ENCODE results near the gene RAB11A. TPM values are rescaled to one million over a fixed set of nuclear protein-coding genes. Genes with fewer than 3 reads are reported as not detected.

RAB11A gene
- total and polyA plus RNA-seq, 2 experiments from 2014 or later, result 248 to 306 TPM

DNA sequence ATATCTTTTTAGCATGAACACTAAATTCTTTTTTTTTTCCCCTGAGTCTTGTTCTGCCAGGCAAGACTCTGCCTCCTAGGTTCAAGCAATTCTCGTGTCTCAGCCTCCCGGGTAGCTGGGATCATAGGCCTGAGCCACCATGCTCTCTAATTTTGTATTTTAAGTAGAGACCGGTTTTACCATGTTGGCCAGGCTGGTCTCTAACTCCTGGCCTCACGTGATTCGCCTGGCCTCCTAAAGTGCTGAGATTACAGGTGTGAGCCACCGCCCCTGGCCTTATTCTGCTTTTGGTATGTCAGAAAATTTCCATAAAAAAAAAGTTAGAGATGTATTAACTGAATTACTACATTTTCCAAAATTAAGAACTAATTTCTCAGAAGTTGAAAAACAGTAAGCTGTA is 14.3 kb downstream of the RAB11A start:
- H3K27me3 ChIP-seq, result no peaks in the 10 kb centered on the region
- H2AFZ ChIP-seq, result no peak overlapping the region
- H3K9me3 ChIP-seq (ENCODE audit: low read depth), result no peaks in the 10 kb centered on the region
- no peaks in the 10 kb centered on the region for H3K4me1 ChIP-seq (ENCODE audit: insufficient read depth)
- WGBS (ENCODE audit: low lambda C conversion rate, missing lambda C conversion rate), result 92% methylated on average over 6 of the region's 6 CpGs
- peaks cover 13% of the 10 kb centered on the region for H4K20me1 ChIP-seq (ENCODE audit: insufficient read depth, poor library complexity, severe bottlenecking)
- H3K4me2 ChIP-seq, result no peak overlapping the region
- DNase-seq (ENCODE audit: low spot score), result no peak
- no peaks in the 10 kb centered on the region for H3K9me2 ChIP-seq (replicated peaks; ENCODE audit: insufficient read depth)
- TF ChIP-seq, protein P1, sequence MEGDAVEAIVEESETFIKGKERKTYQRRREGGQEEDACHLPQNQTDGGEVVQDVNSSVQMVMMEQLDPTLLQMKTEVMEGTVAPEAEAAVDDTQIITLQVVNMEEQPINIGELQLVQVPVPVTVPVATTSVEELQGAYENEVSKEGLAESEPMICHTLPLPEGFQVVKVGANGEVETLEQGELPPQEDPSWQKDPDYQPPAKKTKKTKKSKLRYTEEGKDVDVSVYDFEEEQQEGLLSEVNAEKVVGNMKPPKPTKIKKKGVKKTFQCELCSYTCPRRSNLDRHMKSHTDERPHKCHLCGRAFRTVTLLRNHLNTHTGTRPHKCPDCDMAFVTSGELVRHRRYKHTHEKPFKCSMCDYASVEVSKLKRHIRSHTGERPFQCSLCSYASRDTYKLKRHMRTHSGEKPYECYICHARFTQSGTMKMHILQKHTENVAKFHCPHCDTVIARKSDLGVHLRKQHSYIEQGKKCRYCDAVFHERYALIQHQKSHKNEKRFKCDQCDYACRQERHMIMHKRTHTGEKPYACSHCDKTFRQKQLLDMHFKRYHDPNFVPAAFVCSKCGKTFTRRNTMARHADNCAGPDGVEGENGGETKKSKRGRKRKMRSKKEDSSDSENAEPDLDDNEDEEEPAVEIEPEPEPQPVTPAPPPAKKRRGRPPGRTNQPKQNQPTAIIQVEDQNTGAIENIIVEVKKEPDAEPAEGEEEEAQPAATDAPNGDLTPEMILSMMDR (IDR thresholded peaks at IDR 0.05; ENCODE audit: poor library complexity), result no peak
- TF ChIP-seq EZH2 (IDR thresholded peaks at IDR 0.05; ENCODE audit: borderline replicate concordance) (no peak), EZH2phosphoT487 (IDR thresholded peaks at IDR 0.05; ENCODE audit: low read depth, severe bottlenecking, unreplicated experiment) (no peak)
- H3K4me3 ChIP-seq, result no peak overlapping the region
- H3K36me3 ChIP-seq (replicated peaks; ENCODE audit: insufficient read depth, low read depth), result peaks cover 5% of the 10 kb centered on the region
- H3K27ac ChIP-seq, result no peak overlapping the region
- peaks cover 71% of the 10 kb centered on the region for H3K79me2 ChIP-seq

- Histone ChIP-seq H4K20me1 (ENCODE audit: insufficient read depth, poor library complexity, severe bottlenecking) (peaks cover 14% of the 10 kb centered on the region), H3K79me2 (peaks cover 71% of the 10 kb centered on the region), H3K4me3 (no peak overlapping the region), H2AFZ (no peak overlapping the region), H3K36me3 (replicated peaks; ENCODE audit: insufficient read depth, low read depth) (peaks cover 9% of the 10 kb centered on the region), H3K4me2 (no peak overlapping the region), H3K27me3 (no peaks in the 10 kb centered on the region), H3K9me3 (ENCODE audit: low read depth) (no peaks in the 10 kb centered on the region), H3K27ac (no peak overlapping the region), H3K9me2 (replicated peaks; ENCODE audit: insufficient read depth) (no peaks in the 10 kb centered on the region), H3K4me1 (ENCODE audit: insufficient read depth) (no peaks in the 10 kb centered on the region)
- no peak for DNase-seq (ENCODE audit: low spot score)
- TF ChIP-seq EZH2 (IDR thresholded peaks at IDR 0.05; ENCODE audit: borderline replicate concordance) (no peak), EZH2phosphoT487 (IDR thresholded peaks at IDR 0.05; ENCODE audit: low read depth, severe bottlenecking, unreplicated experiment) (no peak)
- TF ChIP-seq, protein P1 (IDR thresholded peaks at IDR 0.05; ENCODE audit: poor library complexity), result no peak
Measured at GRCh38 chr15:65884511-65884910, 15.2 kb downstream of the RAB11A start.

DNA sequence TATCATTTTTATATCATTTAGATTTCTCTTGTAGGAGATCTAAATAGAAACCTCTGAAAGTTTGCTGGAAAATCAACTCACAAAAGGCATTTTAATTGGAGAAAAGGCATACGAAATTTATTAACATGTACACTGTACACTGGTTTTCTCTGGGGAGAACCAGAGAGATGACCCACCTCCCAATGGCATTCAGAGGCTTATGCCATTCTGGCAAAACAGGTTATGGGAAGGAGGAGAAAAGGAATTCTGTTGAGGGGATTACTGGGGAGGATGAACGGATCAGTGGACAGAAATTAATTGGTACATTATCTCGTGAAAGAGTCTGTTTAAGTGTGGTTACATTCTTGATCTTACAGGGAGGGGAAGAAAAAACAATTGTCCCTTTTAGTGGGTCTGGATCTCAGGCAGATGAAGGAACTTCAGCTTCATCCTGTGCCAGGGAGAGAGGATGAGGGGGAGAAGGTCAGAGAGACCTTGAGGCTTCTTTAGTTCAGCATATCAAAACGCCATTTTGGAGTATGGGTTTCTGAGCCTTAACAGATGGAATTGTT is 16.5 kb downstream of the RAB11A start:
- TF ChIP-seq EZH2 (IDR thresholded peaks at IDR 0.05; ENCODE audit: borderline replicate concordance) (no peak), EZH2phosphoT487 (IDR thresholded peaks at IDR 0.05; ENCODE audit: low read depth, severe bottlenecking, unreplicated experiment) (no peak)
- TF ChIP-seq, protein P1 (IDR thresholded peaks at IDR 0.05; ENCODE audit: poor library complexity), result no peak
- Histone ChIP-seq H3K36me3 (replicated peaks; ENCODE audit: insufficient read depth, low read depth) (peaks cover 5% of the 10 kb centered on the region), H4K20me1 (ENCODE audit: insufficient read depth, poor library complexity, severe bottlenecking) (peaks cover 17% of the 10 kb centered on the region), H3K79me2 (peaks cover 74% of the 10 kb centered on the region), H2AFZ (no peak overlapping the region), H3K27ac (no peak overlapping the region), H3K9me2 (replicated peaks; ENCODE audit: insufficient read depth) (no peaks in the 10 kb centered on the region), H3K9me3 (ENCODE audit: low read depth) (no peaks in the 10 kb centered on the region), H3K4me3 (no peak overlapping the region), H3K27me3 (no peaks in the 10 kb centered on the region), H3K4me2 (no peak overlapping the region), H3K4me1 (ENCODE audit: insufficient read depth) (no peaks in the 10 kb centered on the region)
- WGBS (ENCODE audit: low lambda C conversion rate, missing lambda C conversion rate), result 77% methylated on average over 4 of the region's 4 CpGs
- DNase-seq (ENCODE audit: low spot score), result no peak

DNA sequence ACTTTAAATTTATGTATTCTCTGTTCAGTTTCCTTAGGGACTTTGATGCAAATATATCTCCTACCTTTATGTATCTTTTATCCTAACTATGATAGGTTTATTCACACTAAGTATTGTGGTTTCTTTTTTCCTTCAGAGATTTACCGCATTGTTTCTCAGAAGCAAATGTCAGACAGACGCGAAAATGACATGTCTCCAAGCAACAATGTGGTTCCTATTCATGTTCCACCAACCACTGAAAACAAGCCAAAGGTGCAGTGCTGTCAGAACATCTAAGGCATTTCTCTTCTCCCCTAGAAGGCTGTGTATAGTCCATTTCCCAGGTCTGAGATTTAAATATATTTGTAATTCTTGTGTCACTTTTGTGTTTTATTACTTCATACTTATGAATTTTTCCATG is 18.3 kb downstream of the RAB11A start:
- Histone ChIP-seq H4K20me1 (ENCODE audit: insufficient read depth, poor library complexity, severe bottlenecking) (peaks cover 25% of the 10 kb centered on the region), H3K4me3 (no peak overlapping the region), H3K79me2 (peaks cover 66% of the 10 kb centered on the region), H3K27ac (no peak overlapping the region), H3K36me3 (replicated peaks; ENCODE audit: insufficient read depth, low read depth) (peaks cover 5% of the 10 kb centered on the region), H2AFZ (no peak overlapping the region), H3K9me2 (replicated peaks; ENCODE audit: insufficient read depth) (no peaks in the 10 kb centered on the region), H3K4me1 (ENCODE audit: insufficient read depth) (no peaks in the 10 kb centered on the region), H3K4me2 (no peak overlapping the region), H3K9me3 (ENCODE audit: low read depth) (no peaks in the 10 kb centered on the region), H3K27me3 (no peaks in the 10 kb centered on the region)
- 93% methylated on average over 3 of the region's 3 CpGs for WGBS (ENCODE audit: low lambda C conversion rate, missing lambda C conversion rate)
- no peak for TF ChIP-seq EZH2phosphoT487 (IDR thresholded peaks at IDR 0.05; ENCODE audit: low read depth, severe bottlenecking, unreplicated experiment)
- TF ChIP-seq, protein P1 (IDR thresholded peaks at IDR 0.05; ENCODE audit: poor library complexity), result no peak
- no peak for TF ChIP-seq EZH2 (IDR thresholded peaks at IDR 0.05; ENCODE audit: borderline replicate concordance)
- no peak for DNase-seq (ENCODE audit: low spot score)

Measured in hepatocyte (in vitro differentiated cells).